ENCODE data around the gene IGLL5. TPM values are rescaled to one million over a fixed set of nuclear protein-coding genes. Genes with fewer than 3 reads are reported as not detected.

Gene IGLL5
- total RNA-seq, 1 donor from 2014 or later: 0.47 TPM

DNA sequence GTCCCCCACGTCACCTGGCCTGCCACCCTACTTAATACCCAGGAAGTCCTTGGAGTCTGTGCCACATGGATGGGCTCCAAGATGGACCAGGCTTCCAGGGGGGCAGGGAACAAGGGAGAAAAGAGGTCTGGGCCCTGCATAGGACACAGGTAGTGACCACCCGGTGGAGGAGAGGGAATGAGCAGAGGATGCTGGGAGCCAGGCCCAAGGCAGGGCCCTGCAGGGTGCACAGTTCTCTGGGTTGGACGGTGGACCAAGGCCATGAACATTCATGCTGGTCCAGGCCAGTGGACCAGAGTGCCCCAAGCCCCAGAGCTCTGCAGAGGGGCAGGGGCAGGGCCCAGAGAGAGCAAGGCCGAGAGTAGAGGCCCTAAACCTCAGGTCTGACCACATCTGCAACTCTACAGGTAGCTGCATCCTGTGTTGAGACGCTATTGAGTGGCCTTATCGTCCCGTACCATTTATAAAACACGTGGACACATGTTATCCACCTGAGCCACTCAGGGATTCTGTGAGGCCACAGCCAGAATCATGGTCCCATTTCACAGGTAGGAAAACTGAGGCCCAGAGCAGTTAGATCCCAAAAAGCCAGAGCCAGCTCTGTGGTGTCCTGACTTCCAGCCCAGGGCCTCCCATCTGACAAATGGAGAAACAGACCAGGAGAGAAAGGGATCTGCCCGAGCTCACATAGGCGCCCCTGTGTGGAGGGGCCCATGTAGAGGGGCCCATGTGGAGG, 46.4 kb downstream of the IGLL5 start:
- Histone ChIP-seq H3K36me3 (no peaks in the 10 kb centered on the region), H3K4me1 (peaks cover 6% of the 10 kb centered on the region), H3K9me3 (replicated peaks) (no peaks in the 10 kb centered on the region), H3K27ac (replicated peaks) (no peak overlapping the region), H3K4me3 (no peak overlapping the region), H3K27me3 (ENCODE audit: low read depth) (peaks cover 16% of the 10 kb centered on the region)
- TF ChIP-seq, protein P1, sequence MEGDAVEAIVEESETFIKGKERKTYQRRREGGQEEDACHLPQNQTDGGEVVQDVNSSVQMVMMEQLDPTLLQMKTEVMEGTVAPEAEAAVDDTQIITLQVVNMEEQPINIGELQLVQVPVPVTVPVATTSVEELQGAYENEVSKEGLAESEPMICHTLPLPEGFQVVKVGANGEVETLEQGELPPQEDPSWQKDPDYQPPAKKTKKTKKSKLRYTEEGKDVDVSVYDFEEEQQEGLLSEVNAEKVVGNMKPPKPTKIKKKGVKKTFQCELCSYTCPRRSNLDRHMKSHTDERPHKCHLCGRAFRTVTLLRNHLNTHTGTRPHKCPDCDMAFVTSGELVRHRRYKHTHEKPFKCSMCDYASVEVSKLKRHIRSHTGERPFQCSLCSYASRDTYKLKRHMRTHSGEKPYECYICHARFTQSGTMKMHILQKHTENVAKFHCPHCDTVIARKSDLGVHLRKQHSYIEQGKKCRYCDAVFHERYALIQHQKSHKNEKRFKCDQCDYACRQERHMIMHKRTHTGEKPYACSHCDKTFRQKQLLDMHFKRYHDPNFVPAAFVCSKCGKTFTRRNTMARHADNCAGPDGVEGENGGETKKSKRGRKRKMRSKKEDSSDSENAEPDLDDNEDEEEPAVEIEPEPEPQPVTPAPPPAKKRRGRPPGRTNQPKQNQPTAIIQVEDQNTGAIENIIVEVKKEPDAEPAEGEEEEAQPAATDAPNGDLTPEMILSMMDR (IDR thresholded peaks at IDR 0.05; ENCODE audit: borderline replicate concordance): no peak
- no peak for DNase-seq
- intact Hi-C loops (cut with micrococcal nuclease): no loop called here

GRCh38 chr22:22934543-22935055, 47.0 kb downstream of the IGLL5 start:
- peaks cover under 1% of the 10 kb centered on the region for H3K4me1 ChIP-seq
- H3K27me3 ChIP-seq (ENCODE audit: low read depth): peaks cover 19% of the 10 kb centered on the region
- intact Hi-C loops (cut with micrococcal nuclease): no loop called here
- TF ChIP-seq, protein P1 (IDR thresholded peaks at IDR 0.05; ENCODE audit: borderline replicate concordance): no peak
- no peak overlapping the region for H3K27ac ChIP-seq (replicated peaks)
- DNase-seq: no peak
- H3K4me3 ChIP-seq: no peak overlapping the region
- no peaks in the 10 kb centered on the region for H3K9me3 ChIP-seq (replicated peaks)
- H3K36me3 ChIP-seq: no peaks in the 10 kb centered on the region

GRCh38 chr22:22935056-22935545, 47.5 kb downstream of the IGLL5 start:
- no peaks in the 10 kb centered on the region for H3K4me1 ChIP-seq
- no peaks in the 10 kb centered on the region for H3K36me3 ChIP-seq
- DNase-seq: no peak
- H3K27me3 ChIP-seq (ENCODE audit: low read depth): peaks cover 14% of the 10 kb centered on the region
- no peak overlapping the region for H3K27ac ChIP-seq (replicated peaks)
- H3K9me3 ChIP-seq (replicated peaks): no peaks in the 10 kb centered on the region
- intact Hi-C loops (cut with micrococcal nuclease): no loop called here
- TF ChIP-seq, protein P1 (IDR thresholded peaks at IDR 0.05; ENCODE audit: borderline replicate concordance): no peak
- no peak overlapping the region for H3K4me3 ChIP-seq

GRCh38 chr22:22935546-22936157, 48.0 kb downstream of the IGLL5 start:
- Histone ChIP-seq H3K4me3 (no peak overlapping the region), H3K27ac (replicated peaks) (no peak overlapping the region), H3K36me3 (no peaks in the 10 kb centered on the region), H3K9me3 (replicated peaks) (no peaks in the 10 kb centered on the region), H3K4me1 (no peaks in the 10 kb centered on the region), H3K27me3 (ENCODE audit: low read depth) (peaks cover 9% of the 10 kb centered on the region)
- intact Hi-C loops (cut with micrococcal nuclease): no loop called here
- no peak for DNase-seq
- TF ChIP-seq, protein P1 (IDR thresholded peaks at IDR 0.05; ENCODE audit: borderline replicate concordance): no peak

DNA sequence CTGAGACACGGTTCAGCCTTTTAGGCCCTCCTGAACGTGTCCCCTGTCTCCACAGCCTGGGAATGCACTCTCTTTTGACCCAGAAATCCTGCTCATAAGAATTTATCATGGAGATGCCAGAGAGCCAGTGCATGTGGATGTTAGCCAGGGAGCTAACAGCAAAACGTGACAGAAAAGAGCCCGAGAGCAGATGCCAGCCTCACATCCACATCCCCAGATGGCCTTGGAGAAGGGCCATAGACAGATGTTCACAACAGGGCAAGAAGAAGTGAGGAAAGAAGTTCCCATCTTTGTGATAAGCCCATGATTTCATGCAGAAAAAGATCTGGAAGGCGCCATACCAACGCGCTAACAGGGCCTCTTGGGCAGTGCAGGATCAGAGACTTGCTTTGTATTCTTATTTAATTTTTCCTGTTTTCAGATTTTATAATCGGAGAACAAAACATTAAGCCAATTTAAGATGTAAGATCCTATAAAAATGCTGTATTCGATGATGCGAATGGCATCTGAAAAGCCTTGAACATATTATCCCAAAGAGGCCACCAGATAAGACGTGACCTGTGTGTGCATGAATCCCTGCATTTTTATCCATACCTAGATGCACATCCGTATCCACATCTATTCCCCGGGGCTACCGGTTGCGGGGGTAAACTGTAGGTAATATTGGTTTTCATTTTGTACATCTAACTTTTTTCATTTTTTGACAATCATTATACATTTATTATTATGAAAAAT, 48.7 kb downstream of the IGLL5 start:
- no peaks in the 10 kb centered on the region for H3K9me3 ChIP-seq (replicated peaks)
- TF ChIP-seq, protein P1 (IDR thresholded peaks at IDR 0.05; ENCODE audit: borderline replicate concordance): no peak
- no peaks in the 10 kb centered on the region for H3K4me1 ChIP-seq
- no peak for DNase-seq
- no peak overlapping the region for H3K27ac ChIP-seq (replicated peaks)
- no peak overlapping the region for H3K4me3 ChIP-seq
- H3K36me3 ChIP-seq: no peaks in the 10 kb centered on the region
- H3K27me3 ChIP-seq (ENCODE audit: low read depth): peaks cover 7% of the 10 kb centered on the region
- intact Hi-C loops (cut with micrococcal nuclease): no loop called here
